ENCODE data around the gene CNGA2. TPM values are rescaled to one million over a fixed set of nuclear protein-coding genes. Genes with fewer than 3 reads are reported as not detected.

The CNGA2 gene
- total RNA-seq, 1 donor from 2014 or later, result not detected

GRCh38 chrX:151750511-151750910 is 16.0 kb downstream of the CNGA2 start:
- DNase-seq (ENCODE audit: low spot score), result no peak

DNA sequence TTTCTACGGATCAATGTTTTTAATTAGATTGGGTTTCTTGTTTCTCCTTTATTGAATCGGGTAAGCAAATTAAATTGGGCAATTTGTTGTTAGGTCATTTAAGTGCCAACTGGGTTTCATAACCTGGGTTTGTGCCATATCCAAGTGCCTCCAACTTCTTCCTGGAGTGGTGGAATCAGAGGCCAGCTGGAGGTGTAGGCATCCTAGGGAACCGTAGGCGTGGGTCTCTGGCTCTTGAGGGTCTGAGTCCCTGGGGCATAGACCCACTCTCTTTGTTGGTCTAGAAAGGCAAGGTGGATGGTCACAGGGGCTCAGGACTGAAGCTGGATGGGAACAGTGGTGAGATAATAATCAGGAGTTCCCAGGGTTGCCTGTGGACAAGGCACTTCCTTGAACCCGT is 18.3 kb downstream of the CNGA2 start:
- no peak for DNase-seq (ENCODE audit: low spot score)

GRCh38 chrX:151753313-151754046 is 18.9 kb downstream of the CNGA2 start:
- DNase-seq (ENCODE audit: low spot score), result peak; percentile 55

GRCh38 chrX:151754047-151754429 is 19.5 kb downstream of the CNGA2 start:
- peak; percentile 65 for DNase-seq (ENCODE audit: low spot score)

DNA sequence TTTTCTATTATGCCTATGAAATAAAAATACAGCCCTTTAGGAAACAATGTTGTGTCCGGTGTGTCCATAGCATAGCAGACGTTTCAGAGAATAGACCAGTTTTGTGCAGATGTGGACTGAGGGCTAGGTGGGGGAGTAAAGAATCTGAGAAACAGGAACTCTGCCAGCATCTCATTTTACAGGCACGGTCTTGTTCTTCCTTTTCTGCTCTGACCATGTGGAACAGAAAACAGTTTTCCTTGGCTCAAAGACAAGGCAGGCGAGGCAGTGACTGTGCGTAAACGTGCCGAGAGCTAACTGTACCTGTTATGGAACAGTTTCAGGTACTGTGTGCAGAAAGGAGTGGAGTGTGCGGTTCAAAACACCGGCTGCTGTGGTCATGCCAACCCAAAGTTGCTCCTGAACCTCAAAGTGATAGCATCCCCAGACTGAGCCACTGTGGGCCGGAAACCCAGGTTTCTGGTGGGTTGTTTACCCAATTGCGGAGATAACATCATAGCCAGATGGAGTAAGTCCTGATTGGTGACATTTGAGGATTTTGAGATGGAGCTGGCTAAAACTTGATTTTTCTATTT is 20.2 kb downstream of the CNGA2 start:
- DNase-seq (ENCODE audit: low spot score), result peak; percentile 59

- peak; percentile 62 for DNase-seq (ENCODE audit: low spot score)
Measured at GRCh38 chrX:151759041-151759708, 24.6 kb downstream of the CNGA2 start.

DNA sequence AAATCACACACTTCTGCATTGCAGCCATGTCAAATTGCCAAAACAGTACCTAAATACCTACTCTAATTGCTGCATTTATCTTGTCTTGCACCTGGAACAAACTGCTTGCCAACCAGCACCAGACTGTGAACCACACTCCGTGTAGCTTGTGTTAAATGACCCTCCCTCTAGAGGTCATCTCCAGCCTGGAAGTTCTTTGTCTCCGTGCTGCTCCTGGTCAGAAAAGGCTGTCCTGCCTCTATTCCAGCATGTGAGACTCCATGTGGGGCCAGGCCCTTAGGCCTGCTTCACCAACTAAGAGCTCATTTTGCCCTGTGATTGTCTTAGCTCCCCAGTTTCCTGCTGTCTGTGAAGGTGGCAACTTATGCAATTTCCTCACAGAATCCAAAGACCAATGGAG is 28.3 kb downstream of the CNGA2 start:
- peak; percentile 30 for DNase-seq (ENCODE audit: low spot score)

GRCh38 chrX:151763711-151764110 is 29.2 kb downstream of the CNGA2 start:
- peak; percentile 26 for DNase-seq (ENCODE audit: low spot score)

DNA sequence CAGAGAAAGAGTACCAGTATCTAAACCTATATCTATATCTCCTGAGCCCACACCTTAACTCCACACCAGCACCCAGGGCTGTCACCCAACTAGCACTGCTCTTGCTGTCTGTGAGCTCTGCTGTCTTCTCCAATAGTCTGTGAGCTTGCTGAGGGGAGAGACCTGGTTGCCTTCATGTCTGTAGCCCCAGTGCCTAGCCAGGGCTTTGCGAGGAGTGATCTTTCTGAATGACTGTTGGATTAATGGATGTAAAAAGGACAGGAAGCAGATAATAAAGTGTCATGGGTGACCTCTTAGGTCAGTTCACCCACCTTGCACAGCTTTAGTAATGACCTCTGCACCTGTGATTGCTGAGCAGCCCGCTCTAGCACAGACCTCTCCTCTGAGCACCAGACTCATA is 30.5 kb downstream of the CNGA2 start:
- DNase-seq (ENCODE audit: low spot score), result peak; percentile 30

DNA sequence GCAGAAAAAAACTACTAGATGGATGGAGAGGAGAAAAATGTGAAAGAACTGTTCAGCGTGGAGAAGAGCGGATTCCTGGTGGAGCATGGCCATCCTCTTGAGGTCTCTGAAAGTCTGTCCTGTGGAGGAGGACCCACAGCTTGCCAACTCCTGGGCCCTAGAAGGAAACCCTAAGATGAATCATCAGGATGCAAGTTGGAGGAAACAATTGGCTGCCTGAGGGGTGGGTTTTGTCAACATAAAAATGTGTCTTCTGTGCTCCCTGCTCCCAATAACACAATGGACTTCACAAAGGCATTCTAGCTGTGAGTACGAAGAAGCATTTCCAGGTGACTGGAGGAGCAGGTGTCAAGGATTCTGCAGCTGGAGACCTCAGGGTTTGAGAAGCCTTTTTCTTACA is 37.2 kb downstream of the CNGA2 start:
- DNase-seq (ENCODE audit: low spot score), result no peak

DNA sequence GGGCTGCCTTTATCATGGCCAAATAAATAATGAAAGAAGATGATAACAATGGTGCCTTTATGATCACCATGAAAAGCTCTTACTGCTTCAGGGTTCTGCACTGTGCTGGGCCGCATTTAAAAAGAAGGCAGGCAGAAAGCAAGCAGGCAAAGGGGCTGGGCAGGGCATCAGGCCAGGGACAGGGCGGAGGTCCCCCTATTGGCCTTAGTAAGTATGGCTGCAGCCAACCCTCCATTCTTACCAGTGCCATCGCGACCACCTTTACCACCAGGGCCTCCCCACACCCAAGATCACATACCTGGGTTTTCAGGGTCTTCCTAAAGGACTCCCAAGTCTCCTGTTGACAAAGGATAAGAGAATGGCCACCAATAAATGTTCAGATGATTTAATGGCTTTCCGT is 38.9 kb downstream of the CNGA2 start:
- no peak for DNase-seq (ENCODE audit: low spot score)

- peak; percentile 9 for DNase-seq (ENCODE audit: low spot score)
Measured at GRCh38 chrX:151774421-151774820, 39.9 kb downstream of the CNGA2 start.

DNA sequence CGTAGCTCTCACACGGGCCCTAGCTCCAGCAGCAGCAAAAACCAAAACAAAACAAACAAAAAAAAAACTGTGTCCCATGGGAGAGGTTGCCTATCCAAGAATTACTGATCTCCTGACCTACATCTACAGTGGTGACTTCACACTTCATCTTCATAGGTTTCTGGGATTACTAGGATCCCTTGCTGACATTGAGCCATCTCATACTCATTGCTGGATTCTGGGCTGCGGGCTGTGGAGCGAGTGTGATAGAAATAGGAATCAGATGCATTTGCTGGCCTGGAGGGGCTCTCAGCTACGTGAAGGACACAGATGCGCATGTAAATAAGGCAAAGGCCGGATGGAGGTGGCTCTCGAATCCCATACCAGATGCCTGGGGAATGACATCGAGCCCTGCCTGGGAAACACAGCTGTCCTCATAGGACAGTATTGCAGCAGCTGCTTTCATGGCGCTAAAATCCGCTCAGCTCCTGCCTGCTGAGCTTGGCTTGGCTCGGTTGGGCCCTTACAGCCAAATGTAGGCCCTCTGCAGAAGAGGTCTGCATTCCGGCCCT is 41.7 kb downstream of the CNGA2 start:
- no peak for DNase-seq (ENCODE audit: low spot score)

DNA sequence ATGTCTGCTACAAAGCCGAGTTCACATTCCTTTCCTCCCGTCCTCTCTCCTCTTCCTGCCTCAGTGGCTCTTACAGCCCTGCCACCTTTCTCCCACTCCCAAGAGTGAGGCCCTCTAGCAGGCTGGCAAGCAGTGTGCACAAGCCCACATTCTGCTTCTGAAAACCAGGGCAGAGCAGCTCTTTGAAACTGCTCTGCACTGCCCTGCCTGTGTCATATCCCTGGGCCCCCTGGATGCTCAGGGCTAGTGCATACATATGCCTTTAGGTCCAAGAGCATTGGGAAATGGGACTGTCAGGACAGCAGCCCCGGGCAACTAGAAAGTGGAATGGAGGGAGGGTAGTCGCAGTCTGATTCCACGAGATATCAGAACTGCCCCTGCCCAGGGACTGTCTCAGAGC is 42.4 kb downstream of the CNGA2 start:
- no peak for DNase-seq (ENCODE audit: low spot score)

GRCh38 chrX:151779258-151779657 is 44.7 kb downstream of the CNGA2 start:
- no peak for DNase-seq (ENCODE audit: low spot score)

GRCh38 chrX:151780621-151781020 is 46.1 kb downstream of the CNGA2 start:
- DNase-seq (ENCODE audit: low spot score), result no peak

DNA sequence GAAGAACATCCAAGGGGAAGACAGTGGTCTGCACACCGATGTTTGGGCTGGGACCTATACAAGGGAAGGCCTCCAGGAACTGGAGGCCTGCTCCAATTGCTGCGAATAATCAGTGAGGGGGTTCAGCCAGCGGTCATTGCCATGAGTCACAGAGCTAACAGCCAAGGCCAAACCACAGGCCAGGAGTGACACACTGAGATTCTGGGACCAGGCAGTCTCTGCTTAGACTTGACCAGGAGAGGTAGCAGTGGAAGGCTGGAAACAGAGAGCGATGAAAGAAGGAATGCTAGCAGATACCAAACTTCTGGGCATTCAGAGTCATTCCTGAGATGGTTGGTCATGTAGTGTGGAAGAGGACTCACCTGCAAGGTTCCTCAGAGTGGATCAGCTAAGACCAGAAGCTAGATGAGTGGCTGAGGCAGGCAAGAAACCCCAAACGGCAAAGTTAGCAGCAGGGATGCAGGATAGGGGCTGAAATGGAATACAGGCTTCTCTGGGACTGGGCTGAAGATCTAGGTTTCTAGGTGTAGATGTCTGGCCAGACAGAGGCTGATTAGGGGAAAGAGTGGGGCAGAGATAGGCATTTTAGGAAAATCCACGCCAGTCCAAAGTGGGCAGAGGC is 54.7 kb downstream of the CNGA2 start:
- no peak for DNase-seq (ENCODE audit: low spot score)

DNA sequence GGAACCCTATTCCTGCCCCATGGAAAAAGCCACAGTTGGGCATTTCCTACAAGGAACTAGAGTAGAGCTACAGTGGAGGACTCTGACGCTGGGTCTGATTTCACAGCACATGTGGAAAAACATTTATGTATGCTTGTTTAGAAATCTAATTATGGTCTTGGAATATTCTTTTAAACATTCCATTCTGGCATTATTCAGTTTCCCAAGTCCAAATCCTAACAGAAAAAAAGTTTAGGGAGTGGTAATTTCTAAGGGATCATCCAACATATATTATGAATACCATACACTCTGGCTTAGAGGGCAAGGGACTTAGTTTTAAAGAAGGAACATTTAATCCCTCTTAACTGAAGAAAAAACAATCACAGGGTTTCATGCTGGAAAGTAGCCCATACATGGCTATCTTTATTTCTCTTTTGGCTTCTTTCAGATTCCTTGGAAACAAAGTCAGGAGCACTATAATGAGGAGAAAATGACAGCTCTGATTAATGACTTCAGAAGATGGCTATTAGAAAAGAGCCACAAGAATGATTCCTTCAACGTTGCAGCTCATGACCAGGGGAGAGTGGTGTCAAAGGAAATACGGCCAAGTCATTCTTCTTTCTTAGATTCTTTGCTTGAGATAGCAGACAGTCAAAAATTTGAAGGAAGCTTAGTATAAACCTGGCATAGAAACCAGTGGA is 56.1 kb downstream of the CNGA2 start:
- DNase-seq (ENCODE audit: low spot score), result no peak

- no peak for DNase-seq (ENCODE audit: low spot score)
Measured at GRCh38 chrX:151791961-151792360, 57.4 kb downstream of the CNGA2 start.

GRCh38 chrX:151792505-151792904 is 58.0 kb downstream of the CNGA2 start:
- DNase-seq (ENCODE audit: low spot score), result no peak

GRCh38 chrX:151793886-151794285 is 59.3 kb downstream of the CNGA2 start:
- no peak for DNase-seq (ENCODE audit: low spot score)

All from mesenteric fat pad (tissue), 1 donor.